Memory B cell (primary cell): Measurements from ENCODE around the gene LY86.

Experiments used
- ATAC-seq: fragments of 150-1000 bp; cut with Tn5 transposase; 2 replicates; pipeline ENCODE4 v1.10.0; 2021; ENCODE audit warnings: low read depth, mild to moderate bottlenecking, moderate library complexity
- DNase-seq, 2 donors: peaks; one replicate each; pipeline ENCODE4 v3.0.0; 2022; ENCODE audit warnings: low spot score in 2 of 2
- H3K27ac Mint-ChIP-seq: one replicate; pipeline ENCODE4 v1.8.0; 2022; ENCODE audit warnings: mild to moderate bottlenecking, moderate library complexity, mixed read lengths
- H3K27me3 Mint-ChIP-seq: one replicate; pipeline ENCODE4 v1.8.0; 2022; ENCODE audit warnings: mixed read lengths
- H3K36me3 Mint-ChIP-seq: one replicate; pipeline ENCODE4 v1.8.0; 2022; ENCODE audit warnings: mild to moderate bottlenecking, mixed read lengths
- H3K4me1 Mint-ChIP-seq: one replicate; pipeline ENCODE4 v1.8.0; 2022; ENCODE audit warnings: mixed read lengths
- H3K4me3 Mint-ChIP-seq: one replicate; pipeline ENCODE4 v1.8.0; 2022; ENCODE audit warnings: mild to moderate bottlenecking, moderate library complexity, mixed read lengths
- H3K9me3 Mint-ChIP-seq: one replicate; pipeline ENCODE4 v1.8.0; 2022; ENCODE audit warnings: mixed read lengths

The LY86 gene

DNA sequence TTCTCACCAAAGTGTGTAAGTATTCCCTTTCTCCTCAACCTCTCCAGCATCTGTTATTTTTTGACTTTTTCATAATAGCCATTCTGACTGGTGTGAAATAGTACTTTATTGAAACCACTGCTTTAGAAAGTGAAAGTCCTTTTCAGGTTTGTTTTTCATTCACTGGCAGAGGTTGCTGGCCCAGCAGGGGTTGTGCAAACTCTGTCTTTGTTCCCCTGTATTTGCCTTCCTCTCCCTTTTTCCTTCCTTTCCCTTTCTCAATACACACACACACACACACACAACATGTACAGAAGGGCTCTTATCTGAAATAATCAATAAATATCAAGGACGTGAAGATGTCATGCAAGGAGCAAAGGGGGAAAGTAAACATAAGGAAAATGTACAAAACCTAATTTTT, 99.8 kb downstream of the LY86 start:
- Mint-ChIP-seq H3K36me3 (peaks cover 6% of the 10 kb centered on the region), H3K9me3 (peaks cover 3% of the 10 kb centered on the region), H3K4me3 (no peak overlapping the region), H3K27ac (no peak overlapping the region), H3K27me3 (no peaks in the 10 kb centered on the region), H3K4me1 (peaks cover 14% of the 10 kb centered on the region)
- ATAC-seq (no peak), DNase-seq (no peak)

DNA sequence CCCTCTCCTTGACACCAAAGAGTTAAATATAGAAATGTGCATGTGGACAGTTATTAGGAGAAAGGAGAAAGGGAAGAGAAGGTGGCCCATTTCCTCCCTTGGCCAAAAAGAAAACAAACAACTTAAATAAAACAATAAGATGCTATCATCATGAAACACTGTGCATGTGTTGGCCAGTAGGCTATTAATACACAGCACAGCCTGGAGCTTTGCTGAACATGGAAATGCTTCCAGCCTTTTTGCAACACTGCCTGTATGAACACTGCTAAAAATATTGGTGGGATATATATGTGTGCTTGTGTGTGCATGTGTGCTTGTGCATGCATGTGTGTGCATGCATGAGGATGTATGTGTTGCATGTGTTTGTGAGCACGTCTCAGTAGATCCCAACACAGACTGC, 100.4 kb downstream of the LY86 start:
- ATAC-seq (no peak), DNase-seq (no peak)
- H3K9me3 Mint-ChIP-seq: peaks cover 3% of the 10 kb centered on the region
- H3K4me3 Mint-ChIP-seq: no peak overlapping the region
- no peaks in the 10 kb centered on the region for H3K27me3 Mint-ChIP-seq
- no peak overlapping the region for H3K27ac Mint-ChIP-seq
- H3K4me1 Mint-ChIP-seq: peaks cover 13% of the 10 kb centered on the region
- peaks cover 6% of the 10 kb centered on the region for H3K36me3 Mint-ChIP-seq

DNA sequence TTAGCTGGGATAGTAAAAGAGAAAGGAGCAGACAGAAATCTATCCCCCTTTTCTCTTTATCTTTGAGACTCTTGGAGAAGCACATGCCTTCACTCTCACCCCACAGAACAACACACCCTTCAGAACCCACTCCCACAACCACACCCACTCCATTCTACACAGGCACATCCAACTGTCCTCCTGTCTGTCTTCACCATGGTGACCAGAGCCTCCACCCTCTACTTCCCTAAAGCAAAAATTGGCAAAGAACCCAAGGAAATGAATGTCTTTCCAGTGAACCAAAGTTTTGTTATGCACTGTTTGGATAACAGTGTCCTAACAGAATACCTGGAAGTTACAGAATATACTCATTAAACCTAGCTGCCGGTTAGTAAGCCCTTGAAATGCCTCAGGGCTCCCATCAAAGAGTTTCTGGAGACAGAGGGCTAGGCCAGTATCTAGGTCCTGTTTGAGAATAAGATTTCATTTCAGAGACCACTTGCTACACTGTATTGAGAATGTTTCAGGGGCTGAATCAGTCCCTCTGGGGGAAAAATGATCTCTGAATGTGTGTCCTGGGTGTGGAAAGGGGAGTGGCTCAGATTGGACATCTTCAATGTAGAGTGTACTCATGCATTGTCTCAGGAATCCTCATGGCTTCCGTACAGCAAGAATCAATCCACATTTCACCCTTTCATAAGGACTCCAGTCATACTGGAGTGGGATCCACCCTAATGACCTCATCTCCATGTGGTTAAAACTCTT, 101.1 kb downstream of the LY86 start:
- H3K27ac Mint-ChIP-seq: no peak overlapping the region
- DNase-seq: no peak
- no peak overlapping the region for H3K4me3 Mint-ChIP-seq
- no peak for ATAC-seq
- peaks cover 13% of the 10 kb centered on the region for H3K4me1 Mint-ChIP-seq
- peaks cover 6% of the 10 kb centered on the region for H3K36me3 Mint-ChIP-seq
- peaks cover 2% of the 10 kb centered on the region for H3K27me3 Mint-ChIP-seq
- H3K9me3 Mint-ChIP-seq: peaks cover 3% of the 10 kb centered on the region

DNA sequence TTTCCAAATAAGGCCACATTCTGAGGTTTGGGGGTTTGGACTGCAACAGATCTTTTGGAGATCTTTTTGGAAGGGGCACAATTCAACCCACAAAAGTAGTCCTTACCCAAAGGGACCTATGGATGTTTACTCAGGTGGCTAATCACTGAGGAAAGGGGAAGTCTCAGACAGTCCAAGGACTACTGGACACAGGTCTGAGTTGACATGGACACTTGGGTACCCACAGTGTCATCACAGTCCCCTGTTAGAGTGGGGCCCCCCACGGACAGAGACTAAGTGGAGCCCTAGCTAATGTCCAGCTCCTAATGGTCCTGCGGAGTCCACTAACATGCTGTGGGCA, 101.6 kb downstream of the LY86 start:
- H3K27ac Mint-ChIP-seq: no peak overlapping the region
- H3K4me1 Mint-ChIP-seq: peaks cover 11% of the 10 kb centered on the region
- peaks cover 6% of the 10 kb centered on the region for H3K36me3 Mint-ChIP-seq
- ATAC-seq (no peak), DNase-seq (no peak)
- peaks cover 3% of the 10 kb centered on the region for H3K9me3 Mint-ChIP-seq
- H3K27me3 Mint-ChIP-seq: peaks cover 2% of the 10 kb centered on the region
- H3K4me3 Mint-ChIP-seq: no peak overlapping the region

DNA sequence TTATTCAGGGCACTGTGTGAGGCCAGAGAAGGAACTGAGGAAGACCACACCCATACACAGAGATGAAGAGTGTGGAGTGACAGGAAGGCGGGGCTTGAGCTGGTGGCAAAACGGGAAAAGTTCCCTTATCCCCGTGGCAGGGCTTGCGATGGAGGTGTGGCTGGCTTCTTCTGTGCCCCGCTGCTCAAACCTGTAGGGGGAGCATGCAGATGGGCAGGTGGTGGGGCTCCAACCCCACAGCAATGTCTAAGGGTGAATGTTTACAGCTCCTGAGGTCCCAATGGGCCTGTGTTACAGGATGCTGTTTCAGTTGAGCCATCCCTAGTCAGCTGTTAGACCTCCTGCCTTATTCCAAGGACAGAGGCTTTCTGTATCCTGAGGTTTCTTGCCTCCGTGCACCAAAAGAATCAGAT, 105.9 kb downstream of the LY86 start:
- H3K27ac Mint-ChIP-seq: no peak overlapping the region
- H3K4me3 Mint-ChIP-seq: no peak overlapping the region
- DNase-seq: no peak
- peaks cover 6% of the 10 kb centered on the region for H3K36me3 Mint-ChIP-seq
- H3K27me3 Mint-ChIP-seq: peaks cover 8% of the 10 kb centered on the region
- no peak for ATAC-seq
- peaks cover 4% of the 10 kb centered on the region for H3K4me1 Mint-ChIP-seq
- peaks cover 3% of the 10 kb centered on the region for H3K9me3 Mint-ChIP-seq

DNA sequence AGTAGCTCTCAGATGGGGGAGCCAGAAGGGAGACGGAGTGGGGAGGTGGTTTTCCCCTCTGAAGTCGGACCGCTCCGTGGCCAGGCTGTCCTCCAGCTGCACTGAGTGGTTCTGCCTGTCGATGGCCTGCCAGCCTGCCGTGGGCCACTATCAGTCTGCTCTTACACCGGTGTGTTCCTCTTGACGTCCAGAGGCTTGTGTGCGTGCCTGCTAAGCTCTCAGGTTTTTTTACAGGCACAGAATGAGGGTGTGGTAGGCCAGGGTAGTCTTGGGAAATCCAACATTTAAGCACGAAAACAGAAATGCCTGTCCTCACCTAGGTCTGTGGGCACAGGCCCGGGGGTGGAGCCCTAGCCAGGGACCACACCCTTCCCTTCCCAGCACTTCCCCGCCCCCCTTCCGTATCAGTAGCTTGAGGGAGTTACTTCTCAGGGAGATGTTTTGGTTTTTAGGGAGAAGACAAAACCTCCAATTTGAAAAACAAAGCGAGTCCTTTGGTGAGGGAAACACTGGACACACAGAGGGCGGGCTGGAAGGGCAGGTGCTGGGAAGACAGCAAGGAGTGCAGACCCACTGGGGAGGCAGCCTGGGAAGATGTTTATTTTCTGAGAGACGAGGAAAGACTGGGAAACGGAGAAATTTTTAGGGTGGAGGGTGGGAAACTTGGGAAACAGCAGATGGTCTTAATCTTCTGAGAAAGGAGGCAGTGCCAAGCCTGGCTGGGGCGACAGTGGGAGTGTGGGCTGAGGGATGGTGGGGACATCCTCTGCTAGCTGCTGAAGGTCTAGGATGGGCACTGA, 106.5 kb downstream of the LY86 start:
- Mint-ChIP-seq H3K4me3 (no peak overlapping the region), H3K27me3 (peaks cover 10% of the 10 kb centered on the region), H3K36me3 (peaks cover 6% of the 10 kb centered on the region), H3K9me3 (peaks cover 3% of the 10 kb centered on the region), H3K4me1 (peaks cover 4% of the 10 kb centered on the region), H3K27ac (no peak overlapping the region)
- DNase-seq (no peak), ATAC-seq (no peak)

DNA sequence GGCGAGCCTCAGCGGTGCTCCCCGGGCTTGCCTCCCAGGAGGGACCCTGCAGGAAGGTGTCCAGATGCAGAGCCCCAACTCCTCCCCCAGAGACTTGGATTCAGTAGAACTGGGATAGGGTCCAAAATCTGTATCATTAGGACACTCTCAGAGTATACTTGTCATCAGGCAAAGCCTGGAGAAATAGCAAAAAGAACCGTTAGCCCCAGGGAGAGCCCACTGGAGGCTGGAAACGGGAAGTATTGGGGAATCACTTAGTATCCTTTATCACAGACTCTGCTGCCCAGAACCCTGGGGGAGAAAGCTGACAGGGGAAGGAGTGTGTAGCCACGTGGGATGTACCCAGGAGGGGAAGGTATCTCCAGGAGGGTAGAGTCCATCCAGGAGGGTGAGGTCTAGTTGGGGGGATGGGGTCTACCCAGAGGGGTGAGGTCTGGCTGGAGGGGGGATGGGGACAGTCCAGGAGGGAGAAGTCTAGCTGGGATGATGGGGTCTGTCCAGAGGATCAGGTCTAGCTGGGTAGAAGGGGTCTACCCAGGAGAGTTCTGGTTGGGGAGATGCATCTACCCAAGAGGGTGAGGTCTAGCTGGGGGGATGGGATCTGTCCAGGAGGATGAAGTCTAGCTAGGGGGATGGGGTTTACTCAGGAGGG, 107.2 kb downstream of the LY86 start:
- Mint-ChIP-seq H3K9me3 (peaks cover 3% of the 10 kb centered on the region), H3K4me3 (no peak overlapping the region), H3K27me3 (peaks cover 10% of the 10 kb centered on the region), H3K36me3 (peaks cover 6% of the 10 kb centered on the region), H3K4me1 (peaks cover 4% of the 10 kb centered on the region), H3K27ac (no peak overlapping the region)
- ATAC-seq: no peak
- no peak for DNase-seq

DNA sequence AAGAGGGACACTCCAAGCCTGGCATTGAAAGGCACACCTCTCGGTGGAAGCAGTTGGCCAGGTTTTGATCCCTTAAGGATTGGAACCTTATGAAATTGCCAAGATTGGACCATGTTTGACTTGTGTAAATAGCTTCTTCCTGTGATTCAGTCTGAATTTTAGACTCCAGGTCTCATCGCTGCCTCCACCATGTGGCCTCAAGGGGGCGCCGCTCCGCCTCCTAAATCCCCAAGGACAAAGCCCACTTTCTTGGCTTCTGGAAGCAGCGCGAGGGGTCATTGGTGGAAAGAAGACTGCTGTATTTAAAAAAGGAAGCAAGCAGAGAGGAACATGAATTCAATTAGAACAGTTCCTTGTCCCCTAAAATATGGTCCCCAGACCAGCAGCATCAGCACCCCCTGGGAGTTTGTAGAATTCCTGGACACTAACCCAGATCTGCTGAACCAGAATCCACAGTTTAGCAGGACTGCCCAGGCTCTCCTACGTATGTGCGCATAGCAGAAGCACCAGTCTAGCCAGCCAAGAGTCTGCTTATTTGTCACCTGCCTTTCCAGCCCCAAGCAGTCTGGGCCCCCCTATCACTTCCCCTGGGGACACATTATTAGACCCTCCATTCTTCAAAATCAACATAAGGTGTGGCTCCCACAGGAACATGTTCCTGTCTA, 108.5 kb downstream of the LY86 start:
- Mint-ChIP-seq H3K36me3 (peaks cover under 1% of the 10 kb centered on the region), H3K27ac (no peak overlapping the region), H3K9me3 (no peaks in the 10 kb centered on the region), H3K4me3 (no peak overlapping the region), H3K4me1 (peaks cover 4% of the 10 kb centered on the region), H3K27me3 (peaks cover 10% of the 10 kb centered on the region)
- ATAC-seq (no peak), DNase-seq (no peak)

DNA sequence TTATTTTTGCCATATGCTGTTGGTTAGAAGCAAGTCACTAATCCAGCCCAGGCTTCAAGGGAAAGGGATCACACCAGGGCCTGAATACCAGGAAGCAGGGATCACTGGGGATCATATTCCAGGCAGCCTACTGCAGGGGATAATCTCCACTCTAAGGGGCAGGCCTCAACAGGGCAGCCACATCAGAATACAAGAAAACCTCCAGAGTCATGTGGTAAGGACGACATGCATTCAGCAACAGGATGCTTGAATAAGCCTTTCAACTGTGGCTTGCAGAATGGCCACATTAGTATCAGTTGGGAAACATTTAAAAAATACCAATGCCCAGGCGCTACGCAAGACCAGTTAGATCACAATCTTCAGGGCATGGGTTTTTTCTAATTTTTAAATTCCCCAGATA, 109.1 kb downstream of the LY86 start:
- no peak overlapping the region for H3K4me3 Mint-ChIP-seq
- no peaks in the 10 kb centered on the region for H3K36me3 Mint-ChIP-seq
- peaks cover 4% of the 10 kb centered on the region for H3K4me1 Mint-ChIP-seq
- ATAC-seq (no peak), DNase-seq (no peak)
- H3K27me3 Mint-ChIP-seq: peaks cover 10% of the 10 kb centered on the region
- H3K9me3 Mint-ChIP-seq: no peaks in the 10 kb centered on the region
- H3K27ac Mint-ChIP-seq: no peak overlapping the region

DNA sequence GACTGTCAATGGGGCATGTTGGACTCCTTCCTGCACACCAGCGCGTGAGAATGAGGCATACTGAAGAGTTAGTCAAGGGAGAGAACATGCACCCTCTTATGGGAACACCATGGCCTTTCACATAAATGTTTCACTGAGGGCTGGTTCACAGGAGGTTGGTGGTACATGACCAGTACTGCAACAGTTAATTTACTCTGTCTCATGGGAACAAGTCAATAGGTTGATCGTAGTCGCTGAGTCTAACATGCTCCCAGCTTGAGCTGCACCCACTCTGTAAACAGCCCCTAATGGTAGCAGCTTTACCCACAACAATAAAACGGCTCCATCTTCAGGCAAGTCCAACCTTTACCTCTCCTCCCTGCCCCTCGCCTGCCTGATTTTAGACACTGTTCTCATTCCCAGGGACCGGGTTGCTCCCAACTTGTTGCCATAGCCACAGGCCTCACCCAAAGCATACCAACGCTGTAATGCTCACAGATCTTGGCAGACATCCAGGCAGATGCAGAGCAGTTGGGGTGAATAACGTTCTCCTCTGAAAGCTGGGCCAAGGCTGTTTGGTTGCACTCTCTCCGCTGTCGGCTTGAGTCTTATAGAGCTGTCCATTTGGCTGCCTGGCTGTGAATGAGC, 111.3 kb downstream of the LY86 start:
- Mint-ChIP-seq H3K9me3 (no peaks in the 10 kb centered on the region), H3K27me3 (peaks cover 8% of the 10 kb centered on the region), H3K36me3 (no peaks in the 10 kb centered on the region), H3K4me3 (no peak overlapping the region), H3K27ac (no peak overlapping the region), H3K4me1 (no peaks in the 10 kb centered on the region)
- DNase-seq (no peak), ATAC-seq (no peak)

DNA sequence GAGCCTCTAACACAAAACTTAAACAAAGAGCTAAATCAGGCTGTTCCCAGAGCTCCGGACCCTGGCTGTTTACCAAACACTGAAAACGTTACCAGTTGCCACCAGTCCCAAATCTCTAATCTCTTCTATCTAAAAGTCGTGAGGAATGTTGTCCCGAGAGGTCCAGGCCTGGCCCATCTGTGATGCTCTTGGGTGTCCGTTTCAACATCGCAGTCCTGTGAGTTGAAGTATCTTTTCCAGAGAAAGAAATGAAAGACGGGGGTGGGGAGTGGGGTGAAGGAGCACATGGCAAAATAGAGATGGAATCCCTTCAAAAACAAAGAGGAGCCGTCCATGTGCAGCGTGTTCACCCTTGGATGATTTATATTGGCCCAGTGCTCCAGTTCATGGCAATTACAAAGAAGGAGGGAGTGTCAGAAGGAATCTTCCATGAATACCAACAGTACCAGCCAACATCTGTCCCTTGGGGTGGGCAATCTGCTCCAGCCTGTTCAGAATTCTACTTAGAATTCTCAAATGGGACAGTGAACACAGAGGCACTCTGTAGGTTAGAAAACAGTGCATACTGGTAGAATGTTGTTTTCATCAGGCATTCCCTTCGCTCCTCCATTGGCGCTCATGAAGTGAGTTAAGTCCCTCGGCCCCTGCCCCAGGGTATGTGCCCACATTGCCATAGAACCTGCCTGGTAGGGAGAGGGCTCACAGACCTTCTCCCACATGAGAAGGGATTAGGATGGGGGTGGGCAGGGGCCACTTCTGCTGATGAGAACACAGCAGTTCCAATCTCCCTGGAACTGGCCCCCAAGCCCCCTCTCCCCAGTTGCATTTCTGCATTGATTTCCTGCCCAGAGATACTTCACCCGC, 112.1 kb downstream of the LY86 start:
- H3K27ac Mint-ChIP-seq: no peak overlapping the region
- no peak overlapping the region for H3K4me3 Mint-ChIP-seq
- no peak for DNase-seq

DNA sequence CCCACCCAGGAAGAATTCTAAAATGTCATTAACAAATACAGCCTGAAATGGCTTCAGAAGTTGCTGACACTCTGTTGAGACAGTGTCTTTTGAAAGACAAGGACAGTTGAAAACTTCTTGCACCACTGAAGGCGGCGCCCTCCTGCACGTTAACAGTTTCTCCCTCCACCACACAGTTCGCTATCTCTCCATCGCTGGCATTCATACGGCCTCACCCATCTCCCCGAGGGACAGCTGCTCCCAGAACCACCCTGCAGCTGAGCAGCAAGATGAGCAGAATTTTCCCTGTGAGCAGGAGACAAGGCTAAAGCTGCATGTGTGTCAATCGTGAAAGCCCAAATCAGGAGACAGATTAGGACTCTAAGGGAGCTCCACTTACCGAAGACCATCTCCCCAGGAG, 113.3 kb downstream of the LY86 start:
- no peaks in the 10 kb centered on the region for H3K9me3 Mint-ChIP-seq
- H3K27ac Mint-ChIP-seq: no peak overlapping the region
- H3K36me3 Mint-ChIP-seq: no peaks in the 10 kb centered on the region
- no peaks in the 10 kb centered on the region for H3K4me1 Mint-ChIP-seq
- DNase-seq (no peak), ATAC-seq (no peak)
- H3K27me3 Mint-ChIP-seq: peaks cover 1% of the 10 kb centered on the region
- H3K4me3 Mint-ChIP-seq: no peak overlapping the region

More for the DNA sequence above, 112.1 kb downstream of the LY86 start:
- Mint-ChIP-seq H3K9me3 (no peaks in the 10 kb centered on the region), H3K27me3 (peaks cover 5% of the 10 kb centered on the region), H3K36me3 (no peaks in the 10 kb centered on the region), H3K4me1 (no peaks in the 10 kb centered on the region)
- ATAC-seq: no peak

DNA sequence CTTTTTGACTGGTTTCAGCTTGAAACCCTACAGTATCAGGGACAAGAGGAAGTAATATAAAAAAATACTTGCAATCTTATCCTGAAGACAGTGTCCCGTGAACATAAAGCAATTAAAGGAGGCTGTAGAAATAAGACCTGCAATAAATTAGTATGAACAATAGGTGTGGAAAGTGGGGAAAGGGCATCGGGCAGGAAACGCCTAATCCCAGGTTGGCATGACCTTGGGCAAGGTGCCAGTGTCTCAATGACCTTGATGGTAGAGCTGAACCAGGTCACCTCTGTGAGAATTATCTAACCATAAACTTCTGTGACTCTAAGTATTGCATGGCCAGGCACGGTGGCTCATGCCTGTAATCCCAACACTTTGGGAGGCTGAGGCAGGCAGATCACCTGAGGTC, 115.2 kb downstream of the LY86 start:
- Mint-ChIP-seq H3K4me3 (no peak overlapping the region), H3K27ac (no peak overlapping the region), H3K36me3 (no peaks in the 10 kb centered on the region), H3K9me3 (no peaks in the 10 kb centered on the region), H3K4me1 (no peaks in the 10 kb centered on the region), H3K27me3 (peaks cover 1% of the 10 kb centered on the region)
- ATAC-seq (no peak), DNase-seq (no peak)
